ENCODE measurements around the gene ZNF24. TPM values are rescaled to one million over a fixed set of nuclear protein-coding genes. Genes with fewer than 3 reads are reported as not detected.
A peak's percentile ranks its signal among the peaks of the same experiment; 100 is the strongest.

ZNF24 gene
- total and polyA plus RNA-seq, 8 donors: 7.5 to 37.8 (median 21.3) TPM

DNA sequence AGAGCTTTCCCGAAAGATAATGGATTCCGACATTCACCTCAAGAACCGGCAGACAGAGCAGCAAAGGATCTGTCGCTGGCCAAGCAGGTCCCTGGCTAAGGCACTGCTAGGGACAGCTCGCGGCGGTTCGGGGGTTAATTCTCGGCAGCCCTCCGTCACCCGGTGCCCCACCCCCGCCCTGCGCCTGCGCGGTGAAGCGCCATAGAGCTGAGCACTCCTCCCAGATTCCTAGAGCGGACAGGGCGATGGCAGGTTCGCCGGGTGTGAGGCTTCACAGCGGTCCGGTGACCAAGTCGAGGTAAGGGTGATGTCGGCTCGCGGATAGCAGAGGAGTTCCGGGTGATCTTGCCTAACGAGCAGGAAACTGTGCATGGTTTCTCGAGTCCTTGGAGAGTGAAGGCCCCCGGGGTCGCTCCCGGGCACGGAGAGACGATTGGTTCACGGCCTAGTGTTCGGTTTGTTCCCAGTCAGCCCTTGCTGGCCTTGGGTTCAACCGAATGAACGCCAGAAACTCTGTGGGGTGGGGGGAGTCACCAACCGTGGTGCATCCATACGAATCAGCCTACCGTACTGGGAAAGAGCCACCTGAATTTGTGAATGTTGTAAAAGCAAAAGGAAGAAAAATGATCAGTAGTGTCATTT lies 54.0 kb downstream of the ZNF24 start, which contains the start of gene ZSCAN30:
Gene ZSCAN30, minus strand, starts transcription at position 136 of the 642 bp plus-strand sequence. CDS start 25,877 bp downstream, outside the sequence.
- intact Hi-C loops (cut with DNase I): no loop called here
- Histone ChIP-seq H3K9me3 (no peaks in the 10 kb centered on the region), H3K36me3 (no peaks in the 10 kb centered on the region), H3K4me3 (peak within 1 kb of the TSS; percentile 47 to 90 (median 71)), H3K27me3 (no peaks in the 10 kb centered on the region), H3K27ac (peak within 1 kb of the TSS; percentile 35 to 85 (median 64)), H3K4me1 (peaks cover 0 to 8% (median 7%) of the 10 kb centered on the region in 3 donors)
- FAIRE-seq: no peak
- TF ChIP-seq, protein P1, sequence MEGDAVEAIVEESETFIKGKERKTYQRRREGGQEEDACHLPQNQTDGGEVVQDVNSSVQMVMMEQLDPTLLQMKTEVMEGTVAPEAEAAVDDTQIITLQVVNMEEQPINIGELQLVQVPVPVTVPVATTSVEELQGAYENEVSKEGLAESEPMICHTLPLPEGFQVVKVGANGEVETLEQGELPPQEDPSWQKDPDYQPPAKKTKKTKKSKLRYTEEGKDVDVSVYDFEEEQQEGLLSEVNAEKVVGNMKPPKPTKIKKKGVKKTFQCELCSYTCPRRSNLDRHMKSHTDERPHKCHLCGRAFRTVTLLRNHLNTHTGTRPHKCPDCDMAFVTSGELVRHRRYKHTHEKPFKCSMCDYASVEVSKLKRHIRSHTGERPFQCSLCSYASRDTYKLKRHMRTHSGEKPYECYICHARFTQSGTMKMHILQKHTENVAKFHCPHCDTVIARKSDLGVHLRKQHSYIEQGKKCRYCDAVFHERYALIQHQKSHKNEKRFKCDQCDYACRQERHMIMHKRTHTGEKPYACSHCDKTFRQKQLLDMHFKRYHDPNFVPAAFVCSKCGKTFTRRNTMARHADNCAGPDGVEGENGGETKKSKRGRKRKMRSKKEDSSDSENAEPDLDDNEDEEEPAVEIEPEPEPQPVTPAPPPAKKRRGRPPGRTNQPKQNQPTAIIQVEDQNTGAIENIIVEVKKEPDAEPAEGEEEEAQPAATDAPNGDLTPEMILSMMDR (IDR thresholded peaks at IDR 0.05): no peak
- peak; percentile 94 to 98 (median 94) for DNase-seq
- WGBS, 2 donors: 0% methylated on average over 41 of the region's 41 CpGs
- peak; percentile 99 to 100 (median 99) for ATAC-seq

DNA sequence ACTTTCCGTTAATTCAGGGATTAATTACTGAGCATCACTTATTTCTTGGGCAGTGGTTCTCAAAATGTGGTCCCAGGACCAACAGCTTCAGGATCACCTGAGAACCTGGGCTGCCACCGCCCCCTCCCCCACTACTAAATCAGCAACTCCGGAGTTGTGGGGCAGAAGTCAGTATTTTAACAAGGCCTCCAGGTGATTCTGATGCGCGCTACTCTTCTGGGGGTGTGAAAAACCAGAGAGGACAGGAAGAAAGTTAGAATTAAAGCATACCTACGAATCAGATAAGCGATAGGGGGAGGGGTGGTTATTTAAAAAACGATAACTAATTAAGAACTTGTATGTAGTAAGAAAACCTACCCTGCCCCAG lies 54.5 kb downstream of the ZNF24 start:
- Histone ChIP-seq H3K9me3 (no peaks in the 10 kb centered on the region), H3K4me1 (peaks cover 0 to 8% (median 7%) of the 10 kb centered on the region in 3 donors), H3K27ac (peak overlapping the region; percentile 35 to 85 (median 64)), H3K36me3 (no peaks in the 10 kb centered on the region), H3K27me3 (no peaks in the 10 kb centered on the region), H3K4me3 (peak overlapping the region; percentile 47 to 90 (median 71))
- peak in 2 of 6 donors; percentile 23 to 31 for DNase-seq
- peak; percentile 51 to 73 (median 64) for ATAC-seq
- intact Hi-C loops (cut with DNase I): no loop called here
- TF ChIP-seq, protein P1 (IDR thresholded peaks at IDR 0.05): no peak
- FAIRE-seq: no peak
- 0% methylated on average over 8 of the region's 8 CpGs for WGBS, 2 donors

DNA sequence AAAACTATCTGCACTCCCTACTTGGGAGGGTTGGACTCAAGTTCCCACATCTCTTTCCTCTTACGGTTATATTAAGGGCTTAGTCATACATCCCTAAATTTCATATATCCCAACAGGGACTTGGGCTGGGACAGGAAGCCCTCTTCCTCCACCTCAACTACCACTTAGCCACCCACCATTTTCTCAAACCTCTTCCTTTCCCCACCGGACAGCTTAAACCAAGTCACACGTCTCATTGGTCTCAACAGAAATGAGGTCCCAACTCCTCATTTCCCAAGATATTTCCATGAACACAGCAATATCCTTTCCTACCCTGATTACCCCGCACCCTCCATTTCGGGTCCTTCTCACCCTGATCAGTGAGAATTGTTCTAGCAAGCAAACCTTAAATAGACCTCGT lies 54.9 kb downstream of the ZNF24 start:
- WGBS, 2 donors: 6 to 8% methylated on average over 6 of the region's 6 CpGs
- intact Hi-C loops (cut with DNase I): no loop called here
- ATAC-seq (peak in 3 of 4 donors; percentile 3 to 15 (median 4)), FAIRE-seq (no peak), DNase-seq (no peak)
- TF ChIP-seq, protein P1 (IDR thresholded peaks at IDR 0.05): no peak
- H3K27me3 ChIP-seq: no peaks in the 10 kb centered on the region
- no peaks in the 10 kb centered on the region for H3K36me3 ChIP-seq
- H3K9me3 ChIP-seq: no peaks in the 10 kb centered on the region
- H3K27ac ChIP-seq: peak overlapping the region in 2 of 4 donors; percentile 81 to 85
- peak overlapping the region; percentile 47 to 90 (median 71) for H3K4me3 ChIP-seq
- H3K4me1 ChIP-seq: peaks cover 0 to 8% (median 7%) of the 10 kb centered on the region in 3 donors

- FAIRE-seq: no peak
- H3K27me3 ChIP-seq: no peaks in the 10 kb centered on the region
- TF ChIP-seq, protein P1 (IDR thresholded peaks at IDR 0.05): no peak
- DNase-seq: no peak
- intact Hi-C loops (cut with DNase I): no loop called here
- peaks cover 0 to 7% (median 4%) of the 10 kb centered on the region in 3 donors for H3K4me1 ChIP-seq
- ATAC-seq: no peak
- H3K9me3 ChIP-seq: no peaks in the 10 kb centered on the region
- no peak overlapping the region for H3K4me3 ChIP-seq
- 96 to 100% methylated on average over 3 of the region's 3 CpGs for WGBS, 2 donors
- H3K36me3 ChIP-seq: no peaks in the 10 kb centered on the region
- no peak overlapping the region for H3K27ac ChIP-seq
Observed at GRCh38 chr18:35284841-35285240, 59.4 kb downstream of the ZNF24 start.
